Measurements from ENCODE around the gene MET. TPM values are rescaled to one million over a fixed set of nuclear protein-coding genes. Genes with fewer than 3 reads are reported as not detected.

Gene MET
- total and polyA plus RNA-seq, 2 of the 13 experiments (the other 11 are each of a cell fraction or from before 2014, with no cell fraction given), result 21.8 to 31.5 TPM

DNA sequence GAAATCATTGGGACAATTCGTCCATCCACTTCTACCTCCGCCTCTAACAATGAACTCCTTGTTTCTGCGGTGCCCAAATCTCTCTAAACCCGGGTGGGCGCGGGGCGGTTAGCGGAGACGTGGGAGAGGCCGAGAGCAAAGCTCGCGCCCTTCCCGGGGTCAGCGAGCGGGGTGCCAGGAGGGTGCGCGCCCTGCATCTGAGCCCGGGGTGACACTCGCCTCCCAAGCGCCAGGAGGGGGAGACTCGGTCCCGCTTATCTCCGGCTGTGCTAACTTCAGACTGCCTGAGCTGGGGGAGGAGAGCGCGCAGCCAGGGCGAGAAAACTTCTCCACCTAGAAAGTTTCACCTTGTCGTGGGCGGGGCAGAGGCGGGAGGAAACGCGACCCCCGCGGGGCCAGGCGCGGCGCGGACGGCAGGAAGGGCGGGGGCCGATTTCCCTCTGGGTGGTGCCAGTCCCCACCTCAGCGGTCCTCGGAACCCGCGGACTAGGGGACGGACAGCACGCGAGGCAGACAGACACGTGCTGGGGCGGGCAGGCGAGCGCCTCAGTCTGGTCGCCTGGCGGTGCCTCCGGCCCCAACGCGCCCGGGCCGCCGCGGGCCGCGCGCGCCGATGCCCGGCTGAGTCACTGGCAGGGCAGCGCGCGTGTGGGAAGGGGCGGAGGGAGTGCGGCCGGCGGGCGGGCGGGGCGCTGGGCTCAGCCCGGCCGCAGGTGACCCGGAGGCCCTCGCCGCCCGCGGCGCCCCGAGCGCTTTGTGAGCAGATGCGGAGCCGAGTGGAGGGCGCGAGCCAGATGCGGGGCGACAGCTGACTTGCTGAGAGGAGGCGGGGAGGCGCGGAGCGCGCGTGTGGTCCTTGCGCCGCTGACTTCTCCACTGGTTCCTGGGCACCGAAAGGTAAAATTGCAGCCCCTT is at the start of gene MET (continued):
- TF ChIP-seq PHF8 (CRISPR knock-in tag; IDR thresholded peaks at IDR 0.05) (peak; percentile 74; the same call in 1 of the 2 replicates), ZNF383 (CRISPR knock-in tag; IDR thresholded peaks at IDR 0.05; ENCODE audit: borderline replicate concordance) (no peak), ZKSCAN5 (CRISPR knock-in tag; IDR thresholded peaks at IDR 0.05) (no peak; the same call in 1 of the 2 replicates), HNRNPLL (IDR thresholded peaks at IDR 0.05; ENCODE audit: low read depth, low read length, poor library complexity, severe bottlenecking) (peak; percentile 85), DR1 (CRISPR knock-in tag; IDR thresholded peaks at IDR 0.05) (no peak), RARG (CRISPR knock-in tag; IDR thresholded peaks at IDR 0.05; ENCODE audit: low read depth) (no peak), HDAC2 (CRISPR knock-in tag; IDR thresholded peaks at IDR 0.05) (peak; percentile 72), ZNF274 (CRISPR knock-in tag; IDR thresholded peaks at IDR 0.05) (peak; percentile 59), ZNF672 (CRISPR knock-in tag; IDR thresholded peaks at IDR 0.05) (0 out of 2 replicates have a peak, but pooled peaks have one; percentile 81), JARID2 (CRISPR knock-in tag; IDR thresholded peaks at IDR 0.05; ENCODE audit: insufficient replicate concordance) (no peak), SRY (CRISPR knock-in tag; IDR thresholded peaks at IDR 0.05) (peak; percentile 76; the same call in 1 of the 2 replicates), POGZ (CRISPR knock-in tag; IDR thresholded peaks at IDR 0.05) (peak; percentile 69), SIN3B (IDR thresholded peaks at IDR 0.05; ENCODE audit: low read length) (no peak), ZNF83 (CRISPR knock-in tag; IDR thresholded peaks at IDR 0.05; ENCODE audit: borderline replicate concordance) (no peak), ZSCAN25 (CRISPR knock-in tag; IDR thresholded peaks at IDR 0.05) (0 out of 2 replicates have a peak, but pooled peaks have one; percentile 22), ZNF235 (CRISPR knock-in tag; IDR thresholded peaks at IDR 0.05; ENCODE audit: borderline replicate concordance) (peak; percentile 22; the same call in 1 of the 2 replicates), TEAD3 (CRISPR knock-in tag; optimal IDR thresholded peaks at IDR 0.05; ENCODE audit: borderline replicate concordance) (peak; percentile 45), FOXJ3 (CRISPR knock-in tag; IDR thresholded peaks at IDR 0.05; ENCODE audit: borderline replicate concordance) (no peak), ZBTB42 (CRISPR knock-in tag; IDR thresholded peaks at IDR 0.05) (no peak), MTA1 (CRISPR knock-in tag; IDR thresholded peaks at IDR 0.05; ENCODE audit: borderline replicate concordance) (peak; percentile 92), FOXK1 (CRISPR knock-in tag; IDR thresholded peaks at IDR 0.05; ENCODE audit: borderline replicate concordance, low read depth) (peak; percentile 62; the same call in 1 of the 2 replicates), SMC3 (IDR thresholded peaks at IDR 0.05; ENCODE audit: low read length) (peak; percentile 47; the same call in 1 of the 2 replicates)
- TF ChIP-seq, protein P1, sequence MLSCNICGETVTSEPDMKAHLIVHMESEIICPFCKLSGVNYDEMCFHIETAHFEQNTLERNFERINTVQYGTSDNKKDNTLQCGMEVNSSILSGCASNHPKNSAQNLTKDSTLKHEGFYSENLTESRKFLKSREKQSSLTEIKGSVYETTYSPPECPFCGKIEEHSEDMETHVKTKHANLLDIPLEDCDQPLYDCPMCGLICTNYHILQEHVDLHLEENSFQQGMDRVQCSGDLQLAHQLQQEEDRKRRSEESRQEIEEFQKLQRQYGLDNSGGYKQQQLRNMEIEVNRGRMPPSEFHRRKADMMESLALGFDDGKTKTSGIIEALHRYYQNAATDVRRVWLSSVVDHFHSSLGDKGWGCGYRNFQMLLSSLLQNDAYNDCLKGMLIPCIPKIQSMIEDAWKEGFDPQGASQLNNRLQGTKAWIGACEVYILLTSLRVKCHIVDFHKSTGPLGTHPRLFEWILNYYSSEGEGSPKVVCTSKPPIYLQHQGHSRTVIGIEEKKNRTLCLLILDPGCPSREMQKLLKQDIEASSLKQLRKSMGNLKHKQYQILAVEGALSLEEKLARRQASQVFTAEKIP (CRISPR knock-in tag; IDR thresholded peaks at IDR 0.05; ENCODE audit: borderline replicate concordance), result no peak
- TF ChIP-seq, protein P2, sequence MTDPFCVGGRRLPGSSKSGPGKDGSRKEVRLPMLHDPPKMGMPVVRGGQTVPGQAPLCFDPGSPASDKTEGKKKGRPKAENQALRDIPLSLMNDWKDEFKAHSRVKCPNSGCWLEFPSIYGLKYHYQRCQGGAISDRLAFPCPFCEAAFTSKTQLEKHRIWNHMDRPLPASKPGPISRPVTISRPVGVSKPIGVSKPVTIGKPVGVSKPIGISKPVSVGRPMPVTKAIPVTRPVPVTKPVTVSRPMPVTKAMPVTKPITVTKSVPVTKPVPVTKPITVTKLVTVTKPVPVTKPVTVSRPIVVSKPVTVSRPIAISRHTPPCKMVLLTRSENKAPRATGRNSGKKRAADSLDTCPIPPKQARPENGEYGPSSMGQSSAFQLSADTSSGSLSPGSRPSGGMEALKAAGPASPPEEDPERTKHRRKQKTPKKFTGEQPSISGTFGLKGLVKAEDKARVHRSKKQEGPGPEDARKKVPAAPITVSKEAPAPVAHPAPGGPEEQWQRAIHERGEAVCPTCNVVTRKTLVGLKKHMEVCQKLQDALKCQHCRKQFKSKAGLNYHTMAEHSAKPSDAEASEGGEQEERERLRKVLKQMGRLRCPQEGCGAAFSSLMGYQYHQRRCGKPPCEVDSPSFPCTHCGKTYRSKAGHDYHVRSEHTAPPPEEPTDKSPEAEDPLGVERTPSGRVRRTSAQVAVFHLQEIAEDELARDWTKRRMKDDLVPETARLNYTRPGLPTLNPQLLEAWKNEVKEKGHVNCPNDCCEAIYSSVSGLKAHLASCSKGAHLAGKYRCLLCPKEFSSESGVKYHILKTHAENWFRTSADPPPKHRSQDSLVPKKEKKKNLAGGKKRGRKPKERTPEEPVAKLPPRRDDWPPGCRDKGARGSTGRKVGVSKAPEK (CRISPR knock-in tag; IDR thresholded peaks at IDR 0.05; ENCODE audit: borderline replicate concordance), result 0 out of 2 replicates have a peak, but pooled peaks have one; percentile 80
- TF ChIP-seq, protein P3, sequence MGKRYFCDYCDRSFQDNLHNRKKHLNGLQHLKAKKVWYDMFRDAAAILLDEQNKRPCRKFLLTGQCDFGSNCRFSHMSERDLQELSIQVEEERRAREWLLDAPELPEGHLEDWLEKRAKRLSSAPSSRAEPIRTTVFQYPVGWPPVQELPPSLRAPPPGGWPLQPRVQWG (CRISPR knock-in tag; IDR thresholded peaks at IDR 0.05; ENCODE audit: borderline replicate concordance, low read depth), result no peak

Measured in HepG2 (cell line).